K562 (cell line): ENCODE data around the gene LRRC74B. TPM values are rescaled to one million over a fixed set of nuclear protein-coding genes. Genes with fewer than 3 reads are reported as not detected.

Source experiments
- CAMTA2 ChIP-seq: fragments of 250-450 bp; sonication (Bioruptor Pico); conservative IDR thresholded peaks from 2 replicates; pipeline ENCODE4 v1.5.1; 2022
- CBX3 ChIP-seq, 2 experiments: IDR thresholded peaks; 1 replicate in 1 of 2; 2 replicates in 1 of 2; pipeline ENCODE4 v1.6.1; 2012; ENCODE audit warnings: inconsistent platforms in 2 of 2, low read length in 2 of 2, borderline replicate concordance in 1 of 2, control low read depth in 1 of 2
- CCAR2 ChIP-seq: fragments of 200-400 bp; formaldehyde crosslinking; IDR thresholded peaks from 2 replicates; pipeline ENCODE4 v1.6.1; 2017; ENCODE audit warnings: mild to moderate bottlenecking, low read depth, low read length
- ESRRA ChIP-seq: fragments of 450-650 bp; IDR thresholded peaks from 2 replicates; pipeline ENCODE4 v1.6.1; 2014; ENCODE audit warnings: low read depth, mild to moderate bottlenecking, moderate library complexity, borderline replicate concordance
- ILF3 ChIP-seq: fragments of 450-650 bp; IDR thresholded peaks from 2 replicates; pipeline ENCODE4 v1.6.1; 2018; ENCODE audit warnings: antibody characterized with exemption, mild to moderate bottlenecking, moderate library complexity, borderline replicate concordance
- PHF21A ChIP-seq: fragments of 450-650 bp; IDR thresholded peaks from 2 replicates; pipeline ENCODE4 v1.6.1; 2017; ENCODE audit warnings: low read depth, borderline replicate concordance
- RFX7 ChIP-seq: fragments of 250-450 bp; sonication (Bioruptor Pico); IDR thresholded peaks from 2 replicates; pipeline ENCODE4 v1.5.1; 2021; ENCODE audit warnings: mild to moderate bottlenecking
- SMARCB1 ChIP-seq: IDR thresholded peaks from 2 replicates; pipeline ENCODE4 v1.6.1; 2011; ENCODE audit warnings: improper control_type of control experiment, low read depth; ENCODE audit not compliant: insufficient read length
- ZNF76 ChIP-seq: fragments of 250-450 bp; sonication (Bioruptor Pico); IDR thresholded peaks from 2 replicates; pipeline ENCODE4 v1.4.0; 2020; ENCODE audit warnings: mild to moderate bottlenecking, moderate library complexity, borderline replicate concordance
- polyA plus RNA-seq, 8 experiments: library from polyadenylated mRNA; depleted of rRNA in 4 of 8; stranded (reverse) in 5 of 8; unstranded in 3 of 8; fragments of >200 nt; fragmentation: Nextera tagmentation in 2 of 8; fragmentation: Illumina TruSeq in 1 of 8; extraction: Ambion mirVana in 2 of 8; extraction: Trizol in 1 of 8; gene quantifications; 2 replicates each; pipeline versions ENCODE4 v1.2.1 to v1.2.3, GENCODE V29; 2011 to 2014; ENCODE audit warnings: inconsistent platforms in 1 of 8, missing spikeins in 1 of 8
- total RNA-seq, 7 experiments: library from RNA; depleted of rRNA in 6 of 7; stranded (reverse); fragments of >200 nt in 6 of 7; fragmentation: Illumina TruSeq in 2 of 7; extraction: Trizol in 2 of 7; gene quantifications; 2 replicates each; pipeline versions ENCODE4 v1.2.1 to v1.2.3, GENCODE V29; 2011 to 2021; ENCODE audit warnings: low replicate concordance in 1 of 7
- TF ChIP-seq, protein P1 (sequence below), 2 experiments: fragments of 450-650 bp; IDR thresholded peaks; 2 replicates each; pipeline ENCODE4 v1.6.1; 2016; ENCODE audit warnings: mild to moderate bottlenecking in 2 of 2, borderline replicate concordance in 1 of 2, low read depth in 1 of 2, moderate library complexity in 1 of 2
- TF ChIP-seq, protein P2 (sequence below): fragments of 250-450 bp; sonication (Bioruptor Pico); IDR thresholded peaks from 2 replicates; pipeline ENCODE4 v1.4.0; 2020; ENCODE audit warnings: mild to moderate bottlenecking, moderate library complexity
- TF ChIP-seq, protein P3 (sequence below): fragments of 250-450 bp; sonication (Bioruptor Pico); IDR thresholded peaks from 2 replicates; pipeline ENCODE4 v1.5.1; 2021; ENCODE audit warnings: mild to moderate bottlenecking
- TF ChIP-seq, protein P4 (sequence below): fragments of 250-450 bp; sonication (Bioruptor Pico); IDR thresholded peaks from 2 replicates; pipeline ENCODE4 v1.6.1; 2021; ENCODE audit warnings: mild to moderate bottlenecking

The LRRC74B gene
- total and polyA plus RNA-seq, 9 of the 15 experiments (the other 6 are each of a cell fraction or from before 2014, with no cell fraction given) = not detected

DNA sequence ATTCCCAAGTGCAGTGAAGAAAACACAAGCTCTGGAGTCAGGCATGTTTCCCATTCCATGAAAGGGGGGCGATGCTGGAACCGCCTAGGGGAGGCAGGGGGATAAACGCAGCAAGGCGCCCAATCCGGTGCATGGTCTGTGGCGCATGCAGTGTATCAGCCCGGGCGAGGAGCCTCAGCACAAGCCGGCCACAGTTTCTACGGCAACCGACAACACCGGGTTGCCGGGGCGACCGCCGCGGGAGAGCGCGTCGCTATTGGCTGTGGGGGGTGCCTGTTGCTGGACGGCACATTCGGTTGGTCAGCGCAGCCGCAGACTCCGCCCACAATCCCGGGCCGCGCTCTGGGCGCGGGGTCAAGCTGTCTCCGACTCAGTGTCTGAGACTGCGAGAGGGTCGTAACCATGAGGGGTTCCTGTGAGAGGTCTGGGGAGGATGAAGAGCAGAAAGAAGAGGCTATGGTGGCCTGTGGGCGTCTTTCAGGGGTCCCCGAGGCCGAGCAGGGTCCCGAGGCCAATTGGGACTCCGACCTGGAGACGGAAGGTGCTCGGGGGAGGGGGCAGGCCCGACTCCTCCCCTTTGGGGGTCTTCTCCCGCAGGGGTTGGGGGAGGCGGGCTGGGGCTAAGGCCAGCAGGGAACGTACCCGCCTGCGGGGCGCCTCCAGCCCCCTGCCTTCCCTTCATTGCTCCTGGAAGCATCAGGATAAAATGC, at the start of gene LRRC74B (continued):
- TF ChIP-seq, protein P1, sequence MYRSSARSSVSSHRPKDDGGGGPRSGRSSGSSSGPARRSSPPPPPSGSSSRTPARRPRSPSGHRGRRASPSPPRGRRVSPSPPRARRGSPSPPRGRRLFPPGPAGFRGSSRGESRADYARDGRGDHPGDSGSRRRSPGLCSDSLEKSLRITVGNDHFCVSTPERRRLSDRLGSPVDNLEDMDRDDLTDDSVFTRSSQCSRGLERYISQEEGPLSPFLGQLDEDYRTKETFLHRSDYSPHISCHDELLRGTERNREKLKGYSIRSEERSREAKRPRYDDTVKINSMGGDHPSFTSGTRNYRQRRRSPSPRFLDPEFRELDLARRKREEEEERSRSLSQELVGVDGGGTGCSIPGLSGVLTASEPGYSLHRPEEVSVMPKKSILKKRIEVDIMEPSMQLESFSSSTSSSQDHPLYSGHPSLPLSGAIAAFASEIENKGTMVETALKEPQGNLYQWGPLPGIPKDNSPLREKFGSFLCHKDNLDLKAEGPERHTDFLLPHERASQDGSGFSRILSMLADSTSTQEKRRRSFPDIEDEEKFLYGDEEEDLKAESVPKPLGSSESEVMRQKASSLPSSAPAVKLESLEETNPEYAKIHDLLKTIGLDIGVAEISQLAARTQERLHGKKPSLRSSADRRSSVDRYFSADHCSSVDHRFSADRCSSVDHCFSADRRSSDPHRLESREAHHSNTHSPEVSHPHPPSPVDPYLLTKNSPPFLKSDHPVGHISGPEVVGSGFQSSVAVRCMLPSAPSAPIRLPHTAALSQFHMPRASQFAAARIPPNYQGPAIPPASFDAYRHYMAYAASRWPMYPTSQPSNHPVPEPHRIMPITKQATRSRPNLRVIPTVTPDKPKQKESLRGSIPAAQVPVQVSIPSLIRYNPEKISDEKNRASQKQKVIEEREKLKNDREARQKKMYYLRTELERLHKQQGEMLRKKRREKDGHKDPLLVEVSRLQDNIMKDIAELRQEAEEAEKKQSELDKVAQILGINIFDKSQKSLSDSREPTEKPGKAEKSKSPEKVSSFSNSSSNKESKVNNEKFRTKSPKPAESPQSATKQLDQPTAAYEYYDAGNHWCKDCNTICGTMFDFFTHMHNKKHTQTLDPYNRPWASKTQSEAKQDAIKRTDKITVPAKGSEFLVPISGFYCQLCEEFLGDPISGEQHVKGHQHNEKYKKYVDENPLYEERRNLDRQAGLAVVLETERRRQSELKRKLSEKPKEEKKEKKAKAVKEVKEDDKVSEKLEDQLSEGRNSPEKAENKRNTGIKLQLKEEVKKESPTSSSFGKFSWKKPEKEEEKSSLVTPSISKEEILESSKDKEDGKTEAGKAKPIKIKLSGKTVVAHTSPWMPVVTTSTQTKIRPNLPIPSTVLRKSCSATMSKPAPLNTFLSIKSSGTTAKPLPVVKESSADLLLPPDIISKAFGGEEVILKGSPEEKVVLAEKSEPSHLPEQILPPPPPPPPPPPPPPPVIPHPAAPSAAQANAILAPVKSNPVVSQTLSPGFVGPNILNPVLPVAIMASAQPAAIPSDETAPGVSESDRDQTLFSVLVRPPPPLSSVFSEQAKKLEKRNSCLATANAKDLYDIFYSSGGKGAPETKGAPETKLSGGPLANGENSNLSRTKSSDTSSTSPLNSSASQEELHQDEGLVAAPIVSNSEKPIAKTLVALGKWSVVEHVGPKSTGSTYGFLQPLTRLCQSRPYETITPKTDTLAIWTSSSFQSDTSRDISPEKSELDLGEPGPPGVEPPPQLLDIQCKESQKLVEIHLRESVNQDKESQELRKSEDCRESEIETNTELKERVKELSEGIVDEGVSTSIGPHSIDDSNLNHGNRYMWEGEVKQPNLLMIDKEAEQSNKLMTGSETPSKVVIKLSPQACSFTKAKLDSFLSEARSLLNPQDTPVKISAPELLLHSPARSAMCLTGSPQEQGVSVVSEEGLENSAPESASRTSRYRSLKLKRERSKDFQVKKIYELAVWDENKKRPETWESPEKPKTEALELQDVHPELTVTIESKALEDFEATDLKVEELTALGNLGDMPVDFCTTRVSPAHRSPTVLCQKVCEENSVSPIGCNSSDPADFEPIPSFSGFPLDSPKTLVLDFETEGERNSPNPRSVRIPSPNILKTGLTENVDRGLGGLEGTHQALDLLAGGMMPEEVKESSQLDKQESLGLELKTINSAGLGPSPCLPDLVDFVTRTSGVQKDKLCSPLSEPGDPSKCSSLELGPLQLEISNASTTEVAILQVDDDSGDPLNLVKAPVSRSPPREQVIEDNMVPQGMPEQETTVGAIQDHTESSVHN (IDR thresholded peaks at IDR 0.05; ENCODE audit: borderline replicate concordance in 1 of 2, low read depth in 1 of 2) = no peak
- TF ChIP-seq RFX7 (CRISPR knock-in tag) (peak; percentile 68; the same call in 1 of the 2 replicates), CCAR2 (no peak), ILF3 (no peak), CAMTA2 (CRISPR knock-in tag) (peak; percentile 89), PHF21A (no peak), ESRRA (no peak), ZNF76 (no peak), SMARCB1 (no peak), CBX3 (IDR thresholded peaks at IDR 0.05; ENCODE audit: borderline replicate concordance in 1 of 2, low read length in 2 of 2) (no peak)
- TF ChIP-seq, protein P2, sequence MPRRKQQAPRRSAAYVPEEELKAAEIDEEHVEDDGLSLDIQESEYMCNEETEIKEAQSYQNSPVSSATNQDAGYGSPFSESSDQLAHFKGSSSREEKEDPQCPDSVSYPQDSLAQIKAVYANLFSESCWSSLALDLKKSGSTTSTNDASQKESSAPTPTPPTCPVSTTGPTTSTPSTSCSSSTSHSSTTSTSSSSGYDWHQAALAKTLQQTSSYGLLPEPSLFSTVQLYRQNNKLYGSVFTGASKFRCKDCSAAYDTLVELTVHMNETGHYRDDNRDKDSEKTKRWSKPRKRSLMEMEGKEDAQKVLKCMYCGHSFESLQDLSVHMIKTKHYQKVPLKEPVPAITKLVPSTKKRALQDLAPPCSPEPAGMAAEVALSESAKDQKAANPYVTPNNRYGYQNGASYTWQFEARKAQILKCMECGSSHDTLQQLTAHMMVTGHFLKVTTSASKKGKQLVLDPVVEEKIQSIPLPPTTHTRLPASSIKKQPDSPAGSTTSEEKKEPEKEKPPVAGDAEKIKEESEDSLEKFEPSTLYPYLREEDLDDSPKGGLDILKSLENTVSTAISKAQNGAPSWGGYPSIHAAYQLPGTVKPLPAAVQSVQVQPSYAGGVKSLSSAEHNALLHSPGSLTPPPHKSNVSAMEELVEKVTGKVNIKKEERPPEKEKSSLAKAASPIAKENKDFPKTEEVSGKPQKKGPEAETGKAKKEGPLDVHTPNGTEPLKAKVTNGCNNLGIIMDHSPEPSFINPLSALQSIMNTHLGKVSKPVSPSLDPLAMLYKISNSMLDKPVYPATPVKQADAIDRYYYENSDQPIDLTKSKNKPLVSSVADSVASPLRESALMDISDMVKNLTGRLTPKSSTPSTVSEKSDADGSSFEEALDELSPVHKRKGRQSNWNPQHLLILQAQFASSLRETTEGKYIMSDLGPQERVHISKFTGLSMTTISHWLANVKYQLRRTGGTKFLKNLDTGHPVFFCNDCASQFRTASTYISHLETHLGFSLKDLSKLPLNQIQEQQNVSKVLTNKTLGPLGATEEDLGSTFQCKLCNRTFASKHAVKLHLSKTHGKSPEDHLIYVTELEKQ = no peak
- TF ChIP-seq, protein P3, sequence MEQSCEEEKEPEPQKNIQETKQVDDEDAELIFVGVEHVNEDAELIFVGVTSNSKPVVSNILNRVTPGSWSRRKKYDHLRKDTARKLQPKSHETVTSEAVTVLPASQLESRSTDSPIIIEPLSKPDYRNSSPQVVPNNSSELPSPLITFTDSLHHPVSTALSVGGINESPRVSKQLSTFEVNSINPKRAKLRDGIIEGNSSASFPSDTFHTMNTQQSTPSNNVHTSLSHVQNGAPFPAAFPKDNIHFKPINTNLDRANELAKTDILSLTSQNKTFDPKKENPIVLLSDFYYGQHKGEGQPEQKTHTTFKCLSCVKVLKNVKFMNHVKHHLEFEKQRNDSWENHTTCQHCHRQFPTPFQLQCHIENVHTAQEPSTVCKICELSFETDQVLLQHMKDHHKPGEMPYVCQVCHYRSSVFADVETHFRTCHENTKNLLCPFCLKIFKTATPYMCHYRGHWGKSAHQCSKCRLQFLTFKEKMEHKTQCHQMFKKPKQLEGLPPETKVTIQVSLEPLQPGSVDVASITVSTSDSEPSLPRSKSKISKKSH (CRISPR knock-in tag) = no peak
- TF ChIP-seq, protein P4, sequence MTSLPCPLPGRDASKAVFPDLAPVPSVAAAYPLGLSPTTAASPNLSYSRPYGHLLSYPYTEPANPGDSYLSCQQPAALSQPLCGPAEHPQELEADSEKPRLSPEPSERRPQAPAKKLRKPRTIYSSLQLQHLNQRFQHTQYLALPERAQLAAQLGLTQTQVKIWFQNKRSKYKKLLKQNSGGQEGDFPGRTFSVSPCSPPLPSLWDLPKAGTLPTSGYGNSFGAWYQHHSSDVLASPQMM = no peak
